HFFc6 (cell line): ENCODE results near the gene GALNT18. TPM values are rescaled to one million over a fixed set of nuclear protein-coding genes. Genes with fewer than 3 reads are reported as not detected.

Experiments used
- DNase-seq: peaks from one replicate; pipeline ENCODE4 v3.0.0-alpha.2; 2018
- H3K27ac Mint-ChIP-seq: 2 replicates; pipeline ENCODE4 v1.8.0; 2020; ENCODE audit warnings: mild to moderate bottlenecking, mixed read lengths
- H3K27me3 Mint-ChIP-seq: 2 replicates; pipeline ENCODE4 v1.8.0; 2021; ENCODE audit warnings: mild to moderate bottlenecking, moderate library complexity, mixed read lengths; ENCODE audit not compliant: insufficient read depth
- H3K36me3 Mint-ChIP-seq: 2 replicates; pipeline ENCODE4 v1.8.0; 2021; ENCODE audit warnings: low read depth, mixed read lengths
- H3K4me1 Mint-ChIP-seq: 2 replicates; pipeline ENCODE4 v1.8.0; 2020; ENCODE audit warnings: low read depth, mixed read lengths
- H3K4me3 Mint-ChIP-seq: 2 replicates; pipeline ENCODE4 v1.8.0; 2020; ENCODE audit warnings: mild to moderate bottlenecking, moderate library complexity, mixed read lengths
- H3K9me3 Mint-ChIP-seq: 2 replicates; pipeline ENCODE4 v1.8.0; 2020; ENCODE audit warnings: mild to moderate bottlenecking, mixed read lengths
- total RNA-seq, 6 experiments: library from RNA; stranded (reverse); fragmentation: NEBNext Ultra II Directional; extraction: Animal tissue kit (Norgen Biotek cat#: 25700); gene quantifications; 2 replicates in 1 of 6; 3 replicates in 5 of 6; pipeline ENCODE4 v1.2.3, GENCODE V29; 2021
- TF ChIP-seq, protein P1 (sequence below): fragments of 200-600 bp; sonication (generic); IDR thresholded peaks from 2 replicates; pipeline ENCODE4 v1.5.0; 2021; ENCODE audit warnings: antibody characterized with exemption, mild to moderate bottlenecking

GALNT18 gene
- total RNA-seq, 6 experiments from 2014 or later: 2.7 to 13.7 (median 12.4) TPM

- Mint-ChIP-seq H3K9me3 (no peaks in the 10 kb centered on the region), H3K27ac (no peak overlapping the region)
Observed at GRCh38 chr11:11660363-11660740, 38.5 kb upstream of the GALNT18 start.

DNA sequence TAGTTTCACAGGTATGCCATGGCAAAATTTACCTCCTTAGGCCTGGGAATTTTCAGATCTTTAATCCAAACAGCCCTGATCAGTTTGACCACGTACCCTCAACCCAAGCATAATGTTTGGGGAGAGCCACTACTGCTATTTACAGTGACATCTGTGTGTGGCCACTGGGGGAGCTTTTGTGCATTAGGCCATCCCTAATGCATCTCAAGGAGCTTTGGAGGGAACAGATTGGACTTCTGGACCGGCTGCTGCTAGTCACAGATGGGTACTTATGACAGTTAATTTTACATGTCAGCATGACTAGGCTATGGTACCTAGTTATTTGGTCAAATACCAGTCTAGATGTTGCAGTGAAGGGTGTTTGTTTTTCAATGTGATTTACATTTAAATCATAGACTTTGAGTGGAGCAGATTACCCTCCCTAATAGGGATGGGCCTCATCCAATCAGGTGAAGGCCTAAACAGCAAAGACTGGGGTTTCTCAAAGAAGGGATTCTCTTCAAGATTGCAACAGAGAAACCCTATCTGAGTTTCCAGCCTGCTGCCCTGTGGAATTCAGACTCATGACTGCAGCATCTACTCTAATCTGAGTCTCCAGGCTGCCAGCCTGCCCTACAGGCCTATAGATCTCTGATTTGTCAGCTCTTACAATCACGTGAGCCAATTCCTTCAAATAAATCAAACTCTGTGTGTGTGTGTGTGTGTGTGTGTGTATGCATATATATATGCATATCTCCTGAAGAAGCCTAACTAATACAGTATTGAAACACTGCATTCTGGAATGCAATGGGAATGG is 38.0 kb upstream of the GALNT18 start:
- no peaks in the 10 kb centered on the region for H3K4me1 Mint-ChIP-seq
- peaks cover 40% of the 10 kb centered on the region for H3K27me3 Mint-ChIP-seq
- H3K36me3 Mint-ChIP-seq: no peaks in the 10 kb centered on the region
- H3K9me3 Mint-ChIP-seq: no peaks in the 10 kb centered on the region
- no peak overlapping the region for H3K4me3 Mint-ChIP-seq
- H3K27ac Mint-ChIP-seq: no peak overlapping the region
- no peak for DNase-seq
- TF ChIP-seq, protein P1, sequence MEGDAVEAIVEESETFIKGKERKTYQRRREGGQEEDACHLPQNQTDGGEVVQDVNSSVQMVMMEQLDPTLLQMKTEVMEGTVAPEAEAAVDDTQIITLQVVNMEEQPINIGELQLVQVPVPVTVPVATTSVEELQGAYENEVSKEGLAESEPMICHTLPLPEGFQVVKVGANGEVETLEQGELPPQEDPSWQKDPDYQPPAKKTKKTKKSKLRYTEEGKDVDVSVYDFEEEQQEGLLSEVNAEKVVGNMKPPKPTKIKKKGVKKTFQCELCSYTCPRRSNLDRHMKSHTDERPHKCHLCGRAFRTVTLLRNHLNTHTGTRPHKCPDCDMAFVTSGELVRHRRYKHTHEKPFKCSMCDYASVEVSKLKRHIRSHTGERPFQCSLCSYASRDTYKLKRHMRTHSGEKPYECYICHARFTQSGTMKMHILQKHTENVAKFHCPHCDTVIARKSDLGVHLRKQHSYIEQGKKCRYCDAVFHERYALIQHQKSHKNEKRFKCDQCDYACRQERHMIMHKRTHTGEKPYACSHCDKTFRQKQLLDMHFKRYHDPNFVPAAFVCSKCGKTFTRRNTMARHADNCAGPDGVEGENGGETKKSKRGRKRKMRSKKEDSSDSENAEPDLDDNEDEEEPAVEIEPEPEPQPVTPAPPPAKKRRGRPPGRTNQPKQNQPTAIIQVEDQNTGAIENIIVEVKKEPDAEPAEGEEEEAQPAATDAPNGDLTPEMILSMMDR: peak; percentile 31

More at GRCh38 chr11:11660363-11660740, 38.5 kb upstream of the GALNT18 start:
- Mint-ChIP-seq H3K4me3 (no peak overlapping the region), H3K27me3 (peaks cover 42% of the 10 kb centered on the region), H3K4me1 (no peaks in the 10 kb centered on the region), H3K36me3 (no peaks in the 10 kb centered on the region)
- DNase-seq: no peak
- TF ChIP-seq, protein P1: no peak

GRCh38 chr11:11657218-11657955 is 35.6 kb upstream of the GALNT18 start:
- no peaks in the 10 kb centered on the region for H3K9me3 Mint-ChIP-seq
- peaks cover 35% of the 10 kb centered on the region for H3K27me3 Mint-ChIP-seq
- H3K36me3 Mint-ChIP-seq: no peaks in the 10 kb centered on the region
- no peaks in the 10 kb centered on the region for H3K4me1 Mint-ChIP-seq
- DNase-seq: no peak
- TF ChIP-seq, protein P1: no peak
- H3K27ac Mint-ChIP-seq: no peak overlapping the region
- H3K4me3 Mint-ChIP-seq: no peak overlapping the region

- no peak for DNase-seq
- no peak overlapping the region for H3K4me3 Mint-ChIP-seq
- TF ChIP-seq, protein P1: no peak
- no peaks in the 10 kb centered on the region for H3K4me1 Mint-ChIP-seq
- no peaks in the 10 kb centered on the region for H3K36me3 Mint-ChIP-seq
- no peak overlapping the region for H3K27ac Mint-ChIP-seq
- H3K27me3 Mint-ChIP-seq: peaks cover 31% of the 10 kb centered on the region
- H3K9me3 Mint-ChIP-seq: no peaks in the 10 kb centered on the region; the same call in 1 of the 2 replicates
Observed at GRCh38 chr11:11641581-11641980, 19.8 kb upstream of the GALNT18 start.

- Mint-ChIP-seq H3K27me3 (peaks cover 26% of the 10 kb centered on the region), H3K4me1 (no peaks in the 10 kb centered on the region), H3K4me3 (no peak overlapping the region), H3K9me3 (no peaks in the 10 kb centered on the region; the same call in 1 of the 2 replicates), H3K36me3 (no peaks in the 10 kb centered on the region), H3K27ac (no peak overlapping the region)
- TF ChIP-seq, protein P1: no peak
- DNase-seq: no peak
Observed at GRCh38 chr11:11640996-11641395, 19.2 kb upstream of the GALNT18 start.
